ENCODE measurements around the gene AKAP3.

The AKAP3 gene

DNA sequence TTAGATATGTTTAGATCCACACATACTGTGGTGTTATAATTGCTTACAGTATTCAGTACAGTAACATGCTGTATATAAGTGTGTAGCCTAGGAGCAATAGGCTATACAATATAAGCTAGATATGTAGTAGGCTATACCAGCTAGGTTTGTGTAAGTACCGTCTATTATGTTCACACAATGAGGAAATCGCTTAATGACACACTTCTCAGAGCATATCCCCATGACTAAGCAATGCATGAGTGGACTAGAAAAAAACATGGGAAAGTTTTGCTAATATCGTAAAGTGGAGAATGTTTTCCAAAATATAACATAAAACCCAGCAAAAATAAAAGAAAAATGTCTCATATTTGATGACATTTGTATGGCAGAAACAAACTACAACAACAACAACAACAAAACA, 27.3 kb downstream of the AKAP3 start:
- Mint-ChIP-seq H3K27me3 (peaks cover 1% of the 10 kb centered on the region), H3K4me3 (no peak overlapping the region), H3K36me3 (no peaks in the 10 kb centered on the region), H3K9me3 (ENCODE audit: low read depth) (no peaks in the 10 kb centered on the region), H3K27ac (no peak overlapping the region), H3K4me1 (ENCODE audit: low read depth) (no peaks in the 10 kb centered on the region)

DNA sequence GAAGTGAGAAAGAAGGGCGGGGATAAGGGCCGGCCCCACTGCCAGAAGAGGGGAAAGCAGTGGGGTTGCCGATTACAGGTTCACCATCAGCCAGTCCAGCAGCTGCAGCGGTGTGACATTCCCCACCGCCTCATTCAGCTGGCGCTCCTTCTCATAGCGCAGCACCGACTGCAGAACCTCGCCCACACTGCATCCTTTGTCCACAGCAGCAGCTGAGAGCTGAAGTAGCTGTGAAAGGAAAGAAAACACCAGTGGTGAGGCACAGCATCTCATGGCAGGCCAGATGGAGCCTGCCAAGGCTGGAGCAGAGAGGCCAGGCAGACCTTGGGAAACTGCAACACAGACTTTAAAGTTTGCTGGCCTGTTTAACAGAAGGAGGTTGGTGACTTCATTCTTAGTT, 33.2 kb downstream of the AKAP3 start:
- Mint-ChIP-seq H3K4me1 (ENCODE audit: low read depth) (no peaks in the 10 kb centered on the region), H3K9me3 (ENCODE audit: low read depth) (no peaks in the 10 kb centered on the region), H3K27me3 (no peaks in the 10 kb centered on the region), H3K27ac (no peak overlapping the region), H3K4me3 (no peak overlapping the region), H3K36me3 (peaks cover 2% of the 10 kb centered on the region)

- Mint-ChIP-seq H3K4me3 (no peak overlapping the region), H3K27me3 (no peaks in the 10 kb centered on the region), H3K36me3 (peaks cover 2% of the 10 kb centered on the region), H3K4me1 (ENCODE audit: low read depth) (peaks cover 21% of the 10 kb centered on the region), H3K9me3 (ENCODE audit: low read depth) (no peaks in the 10 kb centered on the region), H3K27ac (no peak overlapping the region)
These were observed 38.4 kb downstream of the AKAP3 start for GRCh38 chr12:4610481-4610880.

DNA sequence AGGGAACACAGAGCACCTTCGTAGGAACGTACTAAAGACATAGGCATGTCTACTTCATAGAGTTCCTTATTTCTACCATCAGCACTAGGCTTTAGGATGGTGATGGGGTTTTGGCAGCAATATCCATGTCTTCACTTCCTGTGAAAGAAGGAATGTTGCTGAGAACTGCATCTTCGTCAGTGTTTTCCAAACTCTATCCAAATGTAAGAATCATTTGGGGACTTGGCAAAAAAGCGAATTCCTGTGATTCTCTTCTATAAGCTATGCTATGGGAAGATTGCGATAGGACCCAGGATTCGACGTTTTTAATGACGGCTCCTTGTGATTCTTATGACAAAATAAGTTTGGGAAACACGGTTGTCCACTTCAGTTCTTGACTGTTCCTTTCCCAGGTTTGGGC, 39.8 kb downstream of the AKAP3 start:
- Mint-ChIP-seq H3K9me3 (ENCODE audit: low read depth) (no peaks in the 10 kb centered on the region), H3K4me3 (no peak overlapping the region), H3K4me1 (ENCODE audit: low read depth) (peaks cover 26% of the 10 kb centered on the region), H3K27ac (no peak overlapping the region), H3K27me3 (no peaks in the 10 kb centered on the region), H3K36me3 (peaks cover 2% of the 10 kb centered on the region)

- Mint-ChIP-seq H3K27ac (no peak overlapping the region), H3K9me3 (ENCODE audit: low read depth) (no peaks in the 10 kb centered on the region), H3K4me1 (ENCODE audit: low read depth) (peaks cover 26% of the 10 kb centered on the region), H3K4me3 (peak overlapping the region; percentile 8), H3K36me3 (no peaks in the 10 kb centered on the region), H3K27me3 (peaks cover 1% of the 10 kb centered on the region)
These were observed 41.8 kb downstream of the AKAP3 start for GRCh38 chr12:4607056-4607455.

- Mint-ChIP-seq H3K9me3 (ENCODE audit: low read depth) (no peaks in the 10 kb centered on the region), H3K36me3 (no peaks in the 10 kb centered on the region), H3K27me3 (peaks cover 1% of the 10 kb centered on the region), H3K4me1 (ENCODE audit: low read depth) (peaks cover 26% of the 10 kb centered on the region), H3K4me3 (peak overlapping the region; percentile 93), H3K27ac (peak overlapping the region; percentile 91)
These were observed 44.1 kb downstream of the AKAP3 start for GRCh38 chr12:4604684-4605193.

DNA sequence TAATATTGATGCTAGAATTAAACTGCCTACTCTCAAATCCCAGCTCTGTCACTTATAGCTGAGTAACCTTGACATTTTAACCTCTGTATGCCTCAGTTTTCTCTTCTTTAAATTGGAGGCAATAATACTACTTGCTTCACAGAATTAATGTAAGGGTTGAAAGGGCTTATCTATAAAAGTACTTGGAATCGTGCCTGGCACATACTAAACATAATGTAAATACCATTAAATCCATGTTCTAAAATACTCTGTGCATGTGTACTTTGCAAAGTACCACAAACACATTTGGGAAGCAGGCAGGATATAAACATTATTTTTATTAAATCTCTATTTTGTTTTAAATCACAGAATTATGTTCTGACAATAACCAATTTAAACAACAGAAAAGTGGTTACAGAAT, 44.9 kb downstream of the AKAP3 start:
- Mint-ChIP-seq H3K9me3 (ENCODE audit: low read depth) (no peaks in the 10 kb centered on the region), H3K27me3 (peaks cover 1% of the 10 kb centered on the region), H3K4me1 (ENCODE audit: low read depth) (peaks cover 24% of the 10 kb centered on the region), H3K4me3 (no peak overlapping the region), H3K36me3 (no peaks in the 10 kb centered on the region), H3K27ac (no peak overlapping the region)

DNA sequence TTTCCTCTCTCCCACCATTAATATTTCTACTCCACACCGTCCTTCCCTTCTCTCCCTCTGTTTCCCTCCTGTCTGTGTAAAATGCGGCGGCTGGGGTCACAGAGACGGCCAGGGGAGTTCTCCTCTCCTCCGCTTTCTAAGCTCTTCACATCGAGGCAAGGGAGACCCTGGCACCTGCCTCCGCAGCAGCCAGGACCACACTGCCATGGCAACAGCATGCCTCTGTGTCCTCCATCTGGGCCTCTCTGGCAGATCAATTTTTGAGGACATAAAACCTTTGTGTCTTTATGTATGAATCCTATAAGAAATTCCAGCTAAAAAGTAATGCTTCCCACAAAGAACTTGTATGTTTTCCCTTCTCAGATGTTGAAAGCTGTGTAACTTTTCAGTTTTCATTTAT, 45.4 kb downstream of the AKAP3 start:
- no peaks in the 10 kb centered on the region for H3K36me3 Mint-ChIP-seq
- H3K4me1 Mint-ChIP-seq (ENCODE audit: low read depth) = peaks cover 24% of the 10 kb centered on the region
- no peak overlapping the region for H3K27ac Mint-ChIP-seq
- H3K4me3 Mint-ChIP-seq = no peak overlapping the region
- peaks cover 1% of the 10 kb centered on the region for H3K27me3 Mint-ChIP-seq
- H3K9me3 Mint-ChIP-seq (ENCODE audit: low read depth) = no peaks in the 10 kb centered on the region

GRCh38 chr12:4595881-4596280, 53.0 kb downstream of the AKAP3 start:
- no peak overlapping the region for H3K4me3 Mint-ChIP-seq
- H3K27ac Mint-ChIP-seq = no peak overlapping the region
- H3K27me3 Mint-ChIP-seq = peaks cover 8% of the 10 kb centered on the region

DNA sequence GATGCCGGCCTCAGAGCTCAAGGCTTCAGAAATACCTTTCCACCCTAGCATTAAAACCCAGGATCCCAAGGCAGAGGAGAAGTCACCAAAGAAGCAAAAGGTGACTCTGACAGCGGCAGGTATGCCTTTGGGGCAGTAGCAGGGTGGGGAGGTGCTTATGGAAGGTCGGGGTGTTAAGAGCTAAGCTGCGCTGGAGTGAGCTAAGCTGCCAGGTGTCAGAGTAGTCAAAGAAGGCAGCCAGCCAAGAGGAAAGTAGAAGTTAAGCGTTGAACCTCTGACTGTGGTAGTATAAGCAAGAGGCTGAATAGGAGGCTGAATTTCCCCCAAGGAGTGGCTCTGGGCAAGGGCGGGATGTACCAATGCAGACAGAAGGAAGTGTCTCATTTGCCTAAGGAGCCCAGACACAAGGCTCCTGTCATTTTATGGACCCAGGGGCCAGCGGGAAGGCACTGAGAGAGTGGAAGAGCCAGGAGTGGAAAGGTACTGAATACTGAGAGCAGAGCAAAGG, 57.6 kb downstream of the AKAP3 start:
- Mint-ChIP-seq H3K9me3 (ENCODE audit: low read depth) (no peaks in the 10 kb centered on the region), H3K4me3 (no peak overlapping the region), H3K27ac (no peak overlapping the region), H3K36me3 (no peaks in the 10 kb centered on the region), H3K4me1 (ENCODE audit: low read depth) (no peaks in the 10 kb centered on the region), H3K27me3 (peaks cover 19% of the 10 kb centered on the region)

More at GRCh38 chr12:4595881-4596280, 53.0 kb downstream of the AKAP3 start:
- Mint-ChIP-seq H3K36me3 (no peaks in the 10 kb centered on the region), H3K9me3 (ENCODE audit: low read depth) (no peaks in the 10 kb centered on the region), H3K4me1 (ENCODE audit: low read depth) (no peaks in the 10 kb centered on the region)

DNA sequence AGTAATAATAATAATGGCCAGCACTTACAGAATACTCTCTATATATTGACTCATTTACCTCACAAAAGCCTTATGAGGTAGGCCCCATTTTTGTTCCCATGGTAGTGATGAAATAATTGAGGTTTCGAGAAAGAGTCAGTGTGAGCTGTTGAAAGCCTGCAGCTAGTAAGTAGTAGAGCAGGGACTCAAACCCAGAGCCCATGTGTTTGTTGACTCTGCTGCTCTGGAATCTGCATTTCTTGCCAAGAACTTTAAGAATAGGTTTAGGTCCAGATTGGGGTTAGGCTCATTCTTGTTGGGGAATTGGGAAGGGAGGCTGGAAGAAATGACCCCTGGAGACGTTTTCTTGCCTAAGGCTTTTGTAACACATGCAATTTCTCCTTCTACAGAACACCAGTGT, 58.9 kb downstream of the AKAP3 start:
- Mint-ChIP-seq H3K27me3 (peaks cover 19% of the 10 kb centered on the region), H3K27ac (no peak overlapping the region), H3K4me3 (no peak overlapping the region), H3K4me1 (ENCODE audit: low read depth) (no peaks in the 10 kb centered on the region), H3K36me3 (no peaks in the 10 kb centered on the region), H3K9me3 (ENCODE audit: low read depth) (no peaks in the 10 kb centered on the region)

GRCh38 chr12:4588916-4589315, 59.9 kb downstream of the AKAP3 start:
- H3K4me1 Mint-ChIP-seq (ENCODE audit: low read depth) = no peaks in the 10 kb centered on the region
- H3K27ac Mint-ChIP-seq = no peak overlapping the region
- H3K27me3 Mint-ChIP-seq = peaks cover 14% of the 10 kb centered on the region
- H3K4me3 Mint-ChIP-seq = no peak overlapping the region
- H3K36me3 Mint-ChIP-seq = no peaks in the 10 kb centered on the region
- no peaks in the 10 kb centered on the region for H3K9me3 Mint-ChIP-seq (ENCODE audit: low read depth)

DNA sequence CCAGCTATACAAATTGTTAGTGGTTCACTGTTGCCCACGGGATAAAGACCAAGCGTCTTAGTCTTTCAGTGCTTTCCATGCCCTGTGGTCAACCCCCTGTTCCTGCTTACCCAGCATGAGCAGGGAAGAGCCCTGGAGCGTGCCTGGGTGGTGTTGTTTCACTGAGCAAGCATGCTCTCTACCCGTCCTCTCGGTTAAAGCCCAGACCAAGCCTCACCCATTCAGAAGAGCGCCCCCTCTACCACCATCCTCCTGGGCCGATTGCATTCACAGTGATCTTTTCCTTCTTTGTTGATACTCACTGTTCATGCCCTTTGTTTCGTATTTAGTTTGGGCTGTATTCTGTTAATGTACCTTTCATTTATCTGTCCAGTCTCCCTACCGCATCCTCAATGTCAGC, 61.7 kb downstream of the AKAP3 start:
- Mint-ChIP-seq H3K4me3 (no peak overlapping the region), H3K9me3 (ENCODE audit: low read depth) (no peaks in the 10 kb centered on the region)

DNA sequence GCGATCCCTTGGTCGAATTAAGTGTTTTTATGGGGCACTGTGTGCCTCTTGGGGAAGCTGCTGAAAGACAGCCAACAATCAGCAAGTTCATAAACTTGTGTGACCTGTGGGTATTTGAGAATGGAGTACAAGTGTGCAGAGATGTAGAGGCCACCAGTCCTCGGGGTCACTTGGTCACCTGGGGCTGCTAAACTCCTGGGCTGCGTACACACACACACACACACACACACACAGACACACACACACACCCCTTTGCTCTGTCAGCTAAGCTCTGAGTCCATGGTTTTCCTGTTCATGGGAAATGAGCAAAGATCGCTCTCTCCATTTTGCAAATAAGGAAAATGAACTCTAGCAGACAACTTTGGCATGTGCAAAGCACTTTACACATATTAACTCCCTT, 62.4 kb downstream of the AKAP3 start:
- peaks cover 11% of the 10 kb centered on the region for H3K27me3 Mint-ChIP-seq
- H3K36me3 Mint-ChIP-seq = no peaks in the 10 kb centered on the region
- H3K4me1 Mint-ChIP-seq (ENCODE audit: low read depth) = no peaks in the 10 kb centered on the region
- H3K4me3 Mint-ChIP-seq = no peak overlapping the region
- no peak overlapping the region for H3K27ac Mint-ChIP-seq
- H3K9me3 Mint-ChIP-seq (ENCODE audit: low read depth) = no peaks in the 10 kb centered on the region

More for the DNA sequence above, 61.7 kb downstream of the AKAP3 start:
- H3K4me1 Mint-ChIP-seq (ENCODE audit: low read depth) = no peaks in the 10 kb centered on the region
- no peaks in the 10 kb centered on the region for H3K36me3 Mint-ChIP-seq
- peaks cover 11% of the 10 kb centered on the region for H3K27me3 Mint-ChIP-seq
- H3K27ac Mint-ChIP-seq = no peak overlapping the region

- Mint-ChIP-seq H3K4me1 (ENCODE audit: low read depth) (no peaks in the 10 kb centered on the region), H3K4me3 (no peak overlapping the region), H3K36me3 (no peaks in the 10 kb centered on the region), H3K9me3 (ENCODE audit: low read depth) (no peaks in the 10 kb centered on the region), H3K27me3 (peaks cover 11% of the 10 kb centered on the region), H3K27ac (no peak overlapping the region)
These were observed 64.0 kb downstream of the AKAP3 start for GRCh38 chr12:4584896-4585295.

GRCh38 chr12:4584281-4584680, 64.6 kb downstream of the AKAP3 start:
- Mint-ChIP-seq H3K4me1 (ENCODE audit: low read depth) (no peaks in the 10 kb centered on the region), H3K27ac (no peak overlapping the region), H3K4me3 (no peak overlapping the region), H3K36me3 (no peaks in the 10 kb centered on the region), H3K27me3 (peaks cover 7% of the 10 kb centered on the region), H3K9me3 (ENCODE audit: low read depth) (no peaks in the 10 kb centered on the region)
